HUES64 (cell line): Measurements from ENCODE around the gene CCDC85C.

Experiments
- H3K27ac ChIP-seq: 2 replicates; pipeline ENCODE4 v1.7.0; 2013; ENCODE audit warnings: low read depth, low read length, inconsistent platforms
- H3K27me3 ChIP-seq: 2 replicates; pipeline ENCODE4 v1.6.1; 2013; ENCODE audit warnings: mild to moderate bottlenecking, low read length; ENCODE audit not compliant: insufficient read depth
- H3K36me3 ChIP-seq: 2 replicates; pipeline ENCODE4 v1.6.1; 2013; ENCODE audit warnings: mild to moderate bottlenecking, low read length; ENCODE audit not compliant: insufficient read depth
- H3K4me1 ChIP-seq: 2 replicates; pipeline ENCODE4 v1.6.1; 2013; ENCODE audit warnings: mild to moderate bottlenecking, low read length, moderate library complexity; ENCODE audit not compliant: insufficient read depth
- H3K4me3 ChIP-seq: 2 replicates; pipeline ENCODE4 v1.5.1; 2013; ENCODE audit warnings: mild to moderate bottlenecking, low read length, moderate library complexity
- H3K9ac ChIP-seq: 2 replicates; pipeline ENCODE4 v1.6.1; 2013; ENCODE audit warnings: mild to moderate bottlenecking, low read depth, low read length
- H3K9me3 ChIP-seq: 2 replicates; pipeline ENCODE4 v1.6.1; 2013; ENCODE audit warnings: low read depth, low read length; ENCODE audit not compliant: insufficient read depth
- WGBS: fragments of 150-250, 120-280 bp; methylation state at CpG from one replicate; pipeline ENCODE4 v1.1.7; 2013; ENCODE audit warnings: missing lambda C conversion rate; 5-methylcytosine and 5-hydroxymethylcytosine counted together

The CCDC85C gene

DNA sequence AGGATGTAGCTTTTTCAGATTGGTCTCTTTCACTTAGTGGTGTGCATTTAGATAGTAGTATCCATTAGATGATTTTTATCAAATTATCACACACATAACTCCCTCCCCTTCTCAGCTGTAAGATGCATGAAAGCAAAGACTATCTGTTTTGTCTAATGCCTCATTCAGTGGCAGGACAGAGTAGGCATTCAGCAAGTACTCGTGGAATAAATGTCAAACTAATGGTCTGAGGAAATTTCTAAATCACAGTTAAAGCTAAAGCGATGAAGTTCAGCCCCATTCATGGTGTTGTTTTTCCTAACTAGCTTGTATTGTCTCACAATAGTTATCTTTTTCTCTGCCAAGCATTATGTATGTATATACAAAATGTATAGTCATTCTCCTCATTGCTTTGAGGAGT is 106.7 kb downstream of the CCDC85C start:
- Histone ChIP-seq H3K9me3 (no peaks in the 10 kb centered on the region), H3K36me3 (peaks cover 91% of the 10 kb centered on the region), H3K27ac (no peak overlapping the region), H3K27me3 (no peaks in the 10 kb centered on the region), H3K4me3 (no peak overlapping the region), H3K4me1 (peaks cover 4% of the 10 kb centered on the region; the same call in 1 of the 2 replicates), H3K9ac (no peak overlapping the region)
- WGBS, result 94% methylated on average over 2 of the region's 2 CpGs

DNA sequence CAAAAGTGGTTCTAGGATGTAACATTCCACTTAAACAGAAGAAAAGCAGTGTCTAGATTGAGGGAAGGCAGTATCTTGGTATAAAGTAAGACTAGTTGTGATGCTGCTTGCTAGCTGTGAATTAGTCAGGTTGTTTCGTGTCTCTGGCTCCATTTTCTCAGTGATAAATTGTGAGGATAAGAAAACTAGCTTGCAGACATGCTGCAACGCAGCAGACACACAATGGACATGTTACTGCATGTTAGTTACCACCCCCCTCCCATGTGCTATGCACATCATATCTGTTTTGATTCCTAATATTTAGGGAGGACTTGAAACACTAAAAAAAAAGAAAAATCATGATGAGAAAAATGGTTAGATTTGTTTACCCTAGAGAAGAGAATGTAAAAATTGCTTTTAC is 119.9 kb downstream of the CCDC85C start:
- Histone ChIP-seq H3K9me3 (no peaks in the 10 kb centered on the region), H3K27me3 (no peaks in the 10 kb centered on the region), H3K27ac (no peak overlapping the region), H3K36me3 (no peaks in the 10 kb centered on the region), H3K4me1 (peaks cover 11% of the 10 kb centered on the region), H3K4me3 (no peak overlapping the region), H3K9ac (no peak overlapping the region)
- 91% methylated on average over 2 of the region's 2 CpGs for WGBS

DNA sequence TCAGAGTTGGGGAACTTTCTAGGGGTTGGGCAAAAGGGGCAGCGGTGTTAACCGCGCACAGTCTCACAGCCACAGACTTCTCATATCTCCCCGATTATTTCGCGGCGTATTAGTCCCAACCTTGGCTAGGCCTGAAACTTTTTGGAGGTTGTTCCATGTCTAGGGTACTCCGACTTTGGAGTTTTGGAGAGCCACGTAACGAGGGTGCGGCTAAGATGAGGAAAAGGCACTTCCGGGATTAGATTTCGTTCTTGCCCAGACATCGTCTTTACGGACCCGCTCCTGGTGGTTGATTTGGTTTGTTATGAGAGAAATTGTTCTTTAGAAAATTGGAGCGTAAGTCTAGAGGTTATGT is 122.3 kb downstream of the CCDC85C start:
- no peaks in the 10 kb centered on the region for H3K36me3 ChIP-seq
- whole genome bisulfite sequencing, result under 1% methylated on average over 17 of the region's 17 CpGs
- H3K27ac ChIP-seq, result peak overlapping the region; percentile 94
- peak overlapping the region; percentile 89 for H3K9ac ChIP-seq
- no peaks in the 10 kb centered on the region for H3K9me3 ChIP-seq
- H3K4me3 ChIP-seq, result peak overlapping the region; percentile 95
- H3K27me3 ChIP-seq, result no peaks in the 10 kb centered on the region
- peaks cover 12% of the 10 kb centered on the region for H3K4me1 ChIP-seq

GRCh38 chr14:99480917-99481744 is 122.9 kb downstream of the CCDC85C start, which contains the start of gene CCNK:
TSS of gene CCNK (plus strand) at chr14:99481409. CDS start at chr14:99492678, 11,269 bp downstream.
- no peaks in the 10 kb centered on the region for H3K36me3 ChIP-seq
- H3K9ac ChIP-seq, result peak within 1 kb of the TSS; percentile 89
- peaks cover 12% of the 10 kb centered on the region for H3K4me1 ChIP-seq
- under 1% methylated on average over 82 of the region's 82 CpGs for WGBS
- peak within 1 kb of the TSS; percentile 94 for H3K27ac ChIP-seq
- peak within 1 kb of the TSS; percentile 95 for H3K4me3 ChIP-seq
- H3K9me3 ChIP-seq, result no peaks in the 10 kb centered on the region
- no peaks in the 10 kb centered on the region for H3K27me3 ChIP-seq

- Histone ChIP-seq H3K27ac (peak within 1 kb of the TSS; percentile 94), H3K9me3 (no peaks in the 10 kb centered on the region), H3K27me3 (no peaks in the 10 kb centered on the region), H3K9ac (peak within 1 kb of the TSS; percentile 89), H3K4me1 (peaks cover 19% of the 10 kb centered on the region), H3K36me3 (no peaks in the 10 kb centered on the region), H3K4me3 (peak within 1 kb of the TSS; percentile 95)
- WGBS, result under 1% methylated on average over 122 of the region's 122 CpGs
Observed at GRCh38 chr14:99479906-99480869, 123.8 kb downstream of the CCDC85C start, which contains the start of gene SETD3. TSS of gene SETD3 (minus strand) at chr14:99480859. CDS start at chr14:99465805, 15,054 bp downstream.

GRCh38 chr14:99479160-99479905 is 124.7 kb downstream of the CCDC85C start:
- Histone ChIP-seq H3K9ac (peak overlapping the region; percentile 67), H3K4me1 (peaks cover 22% of the 10 kb centered on the region), H3K27ac (no peak overlapping the region; the same call in 1 of the 2 replicates), H3K4me3 (peak overlapping the region; percentile 92), H3K9me3 (no peaks in the 10 kb centered on the region), H3K27me3 (no peaks in the 10 kb centered on the region), H3K36me3 (no peaks in the 10 kb centered on the region)
- 43% methylated on average over 17 of the region's 18 CpGs for WGBS

GRCh38 chr14:99478128-99478527 is 125.9 kb downstream of the CCDC85C start:
- WGBS, result 92% methylated on average over 4 of the region's 4 CpGs
- Histone ChIP-seq H3K4me3 (no peak overlapping the region), H3K36me3 (no peaks in the 10 kb centered on the region), H3K9me3 (no peaks in the 10 kb centered on the region), H3K9ac (no peak overlapping the region), H3K4me1 (peaks cover 29% of the 10 kb centered on the region), H3K27ac (no peak overlapping the region), H3K27me3 (no peaks in the 10 kb centered on the region)

DNA sequence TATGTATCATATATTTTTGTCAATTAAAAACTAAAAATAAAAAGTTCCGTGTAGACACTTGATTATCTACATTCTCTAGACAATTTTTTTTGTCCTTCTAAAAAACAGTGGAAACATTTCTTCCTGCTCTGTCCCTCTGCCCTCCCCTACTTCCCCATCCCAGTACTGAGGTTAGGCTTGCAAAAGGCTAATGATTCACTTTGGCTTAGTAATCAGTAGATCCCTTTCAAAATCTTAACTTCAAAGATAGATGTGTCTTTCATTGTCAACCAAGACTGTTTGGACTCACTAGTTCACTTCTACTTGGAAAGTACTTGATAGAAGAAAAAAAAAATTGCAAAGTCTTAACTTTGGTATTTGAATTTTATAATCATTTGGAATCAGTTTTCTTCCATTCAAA is 127.1 kb downstream of the CCDC85C start:
- H3K4me3 ChIP-seq, result no peak overlapping the region
- H3K27me3 ChIP-seq, result no peaks in the 10 kb centered on the region
- H3K4me1 ChIP-seq, result peaks cover 27% of the 10 kb centered on the region
- no peaks in the 10 kb centered on the region for H3K36me3 ChIP-seq
- H3K9me3 ChIP-seq, result no peaks in the 10 kb centered on the region
- H3K9ac ChIP-seq, result no peak overlapping the region
- no peak overlapping the region for H3K27ac ChIP-seq
- 87% methylated on average over 1 of the region's 1 CpG for WGBS

- Histone ChIP-seq H3K36me3 (no peaks in the 10 kb centered on the region), H3K9ac (no peak overlapping the region), H3K27me3 (no peaks in the 10 kb centered on the region), H3K27ac (no peak overlapping the region), H3K4me3 (no peak overlapping the region), H3K4me1 (peaks cover 27% of the 10 kb centered on the region), H3K9me3 (no peaks in the 10 kb centered on the region)
- 94% methylated on average over 2 of the region's 2 CpGs for WGBS
Observed at GRCh38 chr14:99475660-99476059, 128.3 kb downstream of the CCDC85C start.

- Histone ChIP-seq H3K36me3 (no peaks in the 10 kb centered on the region), H3K9me3 (no peaks in the 10 kb centered on the region), H3K27me3 (no peaks in the 10 kb centered on the region), H3K4me3 (no peak overlapping the region), H3K4me1 (peaks cover 27% of the 10 kb centered on the region), H3K27ac (no peak overlapping the region; the same call in 1 of the 2 replicates), H3K9ac (no peak overlapping the region)
- WGBS, result 81% methylated on average over 9 of the region's 9 CpGs
Observed at GRCh38 chr14:99475179-99475578, 128.8 kb downstream of the CCDC85C start.
